Liver (tissue), 9 donors: Measurements from ENCODE around the gene SATB1. TPM values are rescaled to one million over a fixed set of nuclear protein-coding genes. Genes with fewer than 3 reads are reported as not detected.

Source experiments
- DNase-seq: peaks from one replicate; pipeline ENCODE4 v3.0.0-alpha.2; 2017; ENCODE audit warnings: low spot score
- H3K27ac ChIP-seq, 2 donors: one replicate each; pipeline ENCODE4 v1.7.0; 2013; ENCODE audit warnings: inconsistent platforms in 2 of 2, low read length in 2 of 2, control low read depth in 1 of 2, low read depth in 1 of 2, mild to moderate bottlenecking in 1 of 2
- H3K27me3 ChIP-seq, 4 donors: one replicate each; pipeline versions ENCODE4 v1.6.1 to v1.7.0; 2013; ENCODE audit warnings: low read length in 3 of 4, inconsistent platforms in 1 of 4, mild to moderate bottlenecking in 1 of 4, moderate library complexity in 1 of 4; ENCODE audit not compliant: control insufficient read depth in 4 of 4, insufficient read depth in 4 of 4
- H3K36me3 ChIP-seq, 4 donors: one replicate each; pipeline versions ENCODE4 v1.6.1 to v1.7.0; 2013; ENCODE audit warnings: low read length in 3 of 4, mild to moderate bottlenecking in 3 of 4, low read depth in 1 of 4, moderate library complexity in 1 of 4; ENCODE audit not compliant: control insufficient read depth in 4 of 4, insufficient read depth in 3 of 4
- H3K4me1 ChIP-seq, 4 donors: one replicate each; pipeline versions ENCODE4 v1.6.1 to v1.7.0; 2013; ENCODE audit warnings: low read length in 3 of 4, mild to moderate bottlenecking in 3 of 4, moderate library complexity in 1 of 4; ENCODE audit not compliant: control insufficient read depth in 4 of 4, insufficient read depth in 4 of 4
- H3K4me3 ChIP-seq, 3 donors: one replicate each; pipeline versions ENCODE4 v1.6.1 to v1.7.0; 2013; ENCODE audit warnings: low read length in 3 of 3, control low read depth in 1 of 3, low read depth in 1 of 3, mild to moderate bottlenecking in 1 of 3
- H3K9ac ChIP-seq, 2 donors: one replicate each; pipeline ENCODE4 v1.7.0; 2013; ENCODE audit warnings: low read length in 2 of 2, mild to moderate bottlenecking in 2 of 2, moderate library complexity in 2 of 2, control low read depth in 1 of 2, low read depth in 1 of 2
- H3K9me3 ChIP-seq, 4 donors: one replicate each; pipeline versions ENCODE4 v1.6.1 to v1.7.0; 2013; ENCODE audit warnings: low read length in 3 of 4; ENCODE audit not compliant: control insufficient read depth in 4 of 4
- CTCF ChIP-seq: fragments of 150-350 bp; IDR thresholded peaks from 2 replicates; pipeline ENCODE4 v1.5.1; 2017; ENCODE audit warnings: improper control_type of control experiment, low read depth, low read length; ENCODE audit not compliant: missing input control
- EGR1 ChIP-seq, 2 donors: IDR thresholded peaks; 2 replicates each; pipeline ENCODE4 v1.6.1; 2016 to 2018; ENCODE audit warnings: antibody characterized with exemption in 2 of 2, low read depth in 2 of 2
- FOXA1 ChIP-seq: IDR thresholded peaks from 2 replicates; pipeline ENCODE4 v1.6.1; 2016; ENCODE audit warnings: antibody characterized with exemption
- FOXA2 ChIP-seq: IDR thresholded peaks from 2 replicates; pipeline ENCODE4 v1.6.1; 2016; ENCODE audit warnings: antibody characterized with exemption
- GABPA ChIP-seq, 2 donors: IDR thresholded peaks in 1 of 2; conservative IDR thresholded peaks in 1 of 2; 2 replicates each; pipeline ENCODE4 v1.6.1; 2016; ENCODE audit warnings: antibody characterized with exemption in 2 of 2, mild to moderate bottlenecking in 1 of 2, moderate library complexity in 1 of 2
- HNF4A ChIP-seq, 2 donors: conservative IDR thresholded peaks; 2 replicates each; pipeline ENCODE4 v1.6.1; 2016; ENCODE audit warnings: antibody characterized with exemption in 2 of 2, mild to moderate bottlenecking in 2 of 2
- HNF4G ChIP-seq: IDR thresholded peaks from 2 replicates; pipeline ENCODE4 v1.6.1; 2016; ENCODE audit warnings: antibody characterized with exemption
- JUND ChIP-seq, 2 donors: IDR thresholded peaks; 2 replicates each; pipeline ENCODE4 v1.6.1; 2016; ENCODE audit warnings: antibody characterized with exemption in 2 of 2
- MAX ChIP-seq: IDR thresholded peaks from 2 replicates; pipeline ENCODE4 v1.6.1; 2016; ENCODE audit warnings: antibody characterized with exemption
- NR2F2 ChIP-seq: IDR thresholded peaks from 2 replicates; pipeline ENCODE4 v1.6.1; 2016; ENCODE audit warnings: antibody characterized with exemption
- RAD21 ChIP-seq, 2 donors: IDR thresholded peaks; 2 replicates each; pipeline ENCODE4 v1.6.1; 2016; ENCODE audit warnings: antibody characterized with exemption in 2 of 2, mild to moderate bottlenecking in 2 of 2
- REST ChIP-seq: IDR thresholded peaks from 2 replicates; pipeline ENCODE4 v1.6.1; 2016; ENCODE audit warnings: antibody characterized with exemption, mild to moderate bottlenecking
- RXRA ChIP-seq, 2 donors: IDR thresholded peaks; 2 replicates each; pipeline ENCODE4 v1.6.1; 2017 to 2018; ENCODE audit warnings: antibody characterized with exemption in 2 of 2, mild to moderate bottlenecking in 1 of 2
- SP1 ChIP-seq: IDR thresholded peaks from 2 replicates; pipeline ENCODE4 v1.6.1; 2018; ENCODE audit warnings: antibody characterized with exemption, mild to moderate bottlenecking
- TAF1 ChIP-seq: conservative IDR thresholded peaks from 2 replicates; pipeline ENCODE4 v1.6.1; 2016; ENCODE audit warnings: antibody characterized with exemption, mild to moderate bottlenecking
- YY1 ChIP-seq: IDR thresholded peaks from 2 replicates; pipeline ENCODE4 v1.6.1; 2016; ENCODE audit warnings: antibody characterized with exemption, mild to moderate bottlenecking
- WGBS: extraction: QIAGEN DNeasy Blood & Tissue Kit; methylation state at CpG from one replicate; pipeline ENCODE4 v1.1.7; 2013; 5-methylcytosine and 5-hydroxymethylcytosine counted together
- polyA plus RNA-seq, 2 donors: library from polyadenylated mRNA; stranded (reverse) in 1 of 2; unstranded in 1 of 2; fragments of 200-250 nt in 1 of 2; fragments of >200 nt in 1 of 2; fragmentation: Nextera tagmentation in 1 of 2; extraction: Ambion mirVana in 1 of 2; gene quantifications; one replicate each; pipeline versions ENCODE4 v1.2.1 to v1.2.3, GENCODE V29; 2013 to 2015
- total RNA-seq, 2 donors: library from RNA; depleted of rRNA; stranded (reverse); fragments of >200 nt; gene quantifications; one replicate each; pipeline ENCODE4 v1.2.3, GENCODE V29; 2014
- TF ChIP-seq, protein P1 (sequence below): IDR thresholded peaks from 2 replicates; pipeline ENCODE4 v1.6.1; 2016; ENCODE audit warnings: antibody characterized with exemption
- TF ChIP-seq, protein P2 (sequence below): IDR thresholded peaks from 2 replicates; pipeline ENCODE4 v1.6.1; 2016; ENCODE audit warnings: antibody characterized with exemption
- donor health status: healthy.
- donor health status: healthy.
- donor health status: healthy.
- donor health status: healthy.
- donor health status: healthy.

SATB1 gene
- total and polyA plus RNA-seq, 4 donors = 4.3 to 23.7 (median 10.5) TPM

DNA sequence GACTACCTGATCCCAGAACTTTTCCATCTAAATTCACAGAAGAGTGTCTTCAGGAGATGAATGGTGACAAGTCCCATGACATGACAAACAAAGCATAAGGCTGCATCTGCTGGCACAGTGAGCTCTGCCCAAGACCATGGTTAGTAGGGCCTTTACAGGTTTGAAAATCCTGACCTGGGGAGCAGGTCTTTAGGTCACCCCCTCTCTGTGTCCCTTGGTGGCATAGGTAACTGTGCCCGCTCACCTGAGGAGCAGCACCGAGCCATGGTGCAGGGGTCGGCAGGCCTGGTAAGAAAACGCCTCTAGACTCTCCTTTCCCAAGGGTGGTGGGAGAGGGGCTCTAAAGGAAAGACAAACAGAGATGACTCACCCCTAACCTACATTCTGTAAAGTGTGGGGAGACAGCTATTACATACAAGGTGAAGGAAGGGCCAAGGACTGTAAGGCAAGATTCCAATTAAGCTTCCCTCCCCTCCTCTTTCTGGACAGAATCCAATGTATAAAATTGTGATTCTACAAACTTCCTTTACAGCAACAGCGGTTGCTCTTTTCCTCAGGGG is 74.0 kb downstream of the SATB1 start:
- TF ChIP-seq REST (no peak), RAD21 (IDR thresholded peaks at IDR 0.05) (no peak), RXRA (IDR thresholded peaks at IDR 0.05) (no peak), FOXA2 (no peak)
- TF ChIP-seq, protein P1, sequence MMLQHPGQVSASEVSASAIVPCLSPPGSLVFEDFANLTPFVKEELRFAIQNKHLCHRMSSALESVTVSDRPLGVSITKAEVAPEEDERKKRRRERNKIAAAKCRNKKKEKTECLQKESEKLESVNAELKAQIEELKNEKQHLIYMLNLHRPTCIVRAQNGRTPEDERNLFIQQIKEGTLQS = no peak
- Histone ChIP-seq H3K27ac (no peak overlapping the region), H3K9ac (no peak overlapping the region), H3K4me1 (peaks cover 0 to 3% (median 0%) of the 10 kb centered on the region in 4 donors), H3K4me3 (no peak overlapping the region), H3K9me3 (no peaks in the 10 kb centered on the region), H3K27me3 (no peaks in the 10 kb centered on the region), H3K36me3 (peaks cover 2 to 27% (median 10%) of the 10 kb centered on the region in 4 donors)
- 86% methylated on average over 5 of the region's 5 CpGs for WGBS
- DNase-seq = no peak

DNA sequence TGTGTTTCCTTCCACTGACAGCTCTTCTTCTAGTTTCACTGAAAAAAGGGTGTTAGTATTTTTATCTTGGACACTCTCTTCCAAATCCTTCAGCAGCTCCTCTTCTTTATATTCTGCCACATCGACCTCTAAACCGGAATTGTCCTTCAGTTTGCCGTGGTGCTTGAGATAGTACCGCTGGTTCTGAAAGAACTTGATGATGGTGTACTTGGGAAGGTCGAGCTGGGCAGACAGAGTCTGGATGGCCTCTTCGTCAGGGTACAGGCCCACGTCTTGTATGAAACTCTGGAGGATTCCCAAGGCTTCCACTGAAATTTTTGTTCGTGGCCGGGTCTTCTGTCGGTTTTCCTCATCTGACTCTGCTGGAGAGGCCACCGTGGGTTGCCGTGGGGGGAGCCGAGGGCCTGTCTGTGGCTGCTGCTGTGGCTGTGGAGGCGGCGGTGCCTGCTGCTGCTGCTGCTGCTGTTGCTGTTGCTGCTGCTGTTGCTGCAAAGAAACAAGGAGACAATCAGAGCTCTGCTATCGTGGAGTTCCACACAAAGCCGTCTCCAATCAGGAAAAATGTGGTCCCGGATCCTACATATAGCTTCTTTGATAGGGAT is 75.8 kb downstream of the SATB1 start:
- whole genome bisulfite sequencing = 94% methylated on average over 18 of the region's 18 CpGs
- DNase-seq = no peak
- no peaks in the 10 kb centered on the region for H3K27me3 ChIP-seq
- H3K36me3 ChIP-seq = peaks cover 2 to 27% (median 10%) of the 10 kb centered on the region in 4 donors
- H3K9me3 ChIP-seq = no peaks in the 10 kb centered on the region
- no peak overlapping the region for H3K27ac ChIP-seq
- no peak overlapping the region for H3K9ac ChIP-seq
- TF ChIP-seq CTCF (no peak), FOXA2 (no peak), NR2F2 (no peak), RAD21 (IDR thresholded peaks at IDR 0.05) (no peak), JUND (IDR thresholded peaks at IDR 0.05) (no peak), GABPA (IDR thresholded peaks at IDR 0.05 in 1 of 2, conservative IDR thresholded peaks at IDR 0.05 in 1 of 2) (no peak), YY1 (no peak), RXRA (IDR thresholded peaks at IDR 0.05) (no peak), FOXA1 (no peak), EGR1 (IDR thresholded peaks at IDR 0.05; ENCODE audit: low read depth in 2 of 2) (no peak), MAX (no peak), TAF1 (no peak), HNF4A (conservative IDR thresholded peaks at IDR 0.05) (no peak), HNF4G (no peak), SP1 (no peak), REST (no peak)
- TF ChIP-seq, protein P1 = no peak
- TF ChIP-seq, protein P2, sequence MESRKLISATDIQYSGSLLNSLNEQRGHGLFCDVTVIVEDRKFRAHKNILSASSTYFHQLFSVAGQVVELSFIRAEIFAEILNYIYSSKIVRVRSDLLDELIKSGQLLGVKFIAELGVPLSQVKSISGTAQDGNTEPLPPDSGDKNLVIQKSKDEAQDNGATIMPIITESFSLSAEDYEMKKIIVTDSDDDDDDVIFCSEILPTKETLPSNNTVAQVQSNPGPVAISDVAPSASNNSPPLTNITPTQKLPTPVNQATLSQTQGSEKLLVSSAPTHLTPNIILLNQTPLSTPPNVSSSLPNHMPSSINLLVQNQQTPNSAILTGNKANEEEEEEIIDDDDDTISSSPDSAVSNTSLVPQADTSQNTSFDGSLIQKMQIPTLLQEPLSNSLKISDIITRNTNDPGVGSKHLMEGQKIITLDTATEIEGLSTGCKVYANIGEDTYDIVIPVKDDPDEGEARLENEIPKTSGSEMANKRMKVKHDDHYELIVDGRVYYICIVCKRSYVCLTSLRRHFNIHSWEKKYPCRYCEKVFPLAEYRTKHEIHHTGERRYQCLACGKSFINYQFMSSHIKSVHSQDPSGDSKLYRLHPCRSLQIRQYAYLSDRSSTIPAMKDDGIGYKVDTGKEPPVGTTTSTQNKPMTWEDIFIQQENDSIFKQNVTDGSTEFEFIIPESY = no peak
- H3K4me3 ChIP-seq = no peak overlapping the region
- H3K4me1 ChIP-seq = peaks cover 0 to 3% (median 0%) of the 10 kb centered on the region in 4 donors
